OCI-LY1 (cell line): ENCODE data around the gene BABAM2.

Experiments used
- EZH2 ChIP-seq: fragments of 200-600 bp; sonication (generic), shearing (Covaris generic); IDR thresholded peaks from 2 replicates; pipeline ENCODE4 v1.8.0; 2017; ENCODE audit warnings: borderline replicate concordance, mixed run types, mild to moderate bottlenecking, antibody characterized with exemption, low read length, moderate library complexity, mixed read lengths
- TF ChIP-seq, protein P1 (sequence below): fragments of 200-600 bp; sonication (generic), shearing (Covaris generic); IDR thresholded peaks from 2 replicates; pipeline ENCODE4 v1.5.1; 2017; ENCODE audit warnings: mild to moderate bottlenecking, antibody characterized with exemption, low read length, moderate library complexity, mixed read lengths

DNA sequence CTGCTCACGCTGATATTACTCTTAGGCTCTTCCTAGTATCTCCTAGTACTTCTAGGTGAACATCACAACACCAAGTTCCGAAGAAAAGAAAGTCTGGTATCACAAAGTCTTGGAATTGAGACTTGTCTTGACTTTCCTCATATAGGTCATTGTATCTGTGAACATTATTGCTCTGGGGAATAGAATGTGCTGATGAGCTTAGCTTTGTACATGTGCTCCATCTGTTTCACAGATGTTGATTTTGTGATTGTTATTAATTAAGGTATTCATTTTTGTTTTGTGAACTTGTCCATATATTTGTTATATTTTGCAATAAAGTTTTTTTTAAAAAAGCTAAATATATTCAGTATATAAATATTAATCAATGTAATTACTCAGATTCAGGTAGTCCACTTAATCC lies 111.7 kb downstream of the BABAM2 start:
- TF ChIP-seq, protein P1, sequence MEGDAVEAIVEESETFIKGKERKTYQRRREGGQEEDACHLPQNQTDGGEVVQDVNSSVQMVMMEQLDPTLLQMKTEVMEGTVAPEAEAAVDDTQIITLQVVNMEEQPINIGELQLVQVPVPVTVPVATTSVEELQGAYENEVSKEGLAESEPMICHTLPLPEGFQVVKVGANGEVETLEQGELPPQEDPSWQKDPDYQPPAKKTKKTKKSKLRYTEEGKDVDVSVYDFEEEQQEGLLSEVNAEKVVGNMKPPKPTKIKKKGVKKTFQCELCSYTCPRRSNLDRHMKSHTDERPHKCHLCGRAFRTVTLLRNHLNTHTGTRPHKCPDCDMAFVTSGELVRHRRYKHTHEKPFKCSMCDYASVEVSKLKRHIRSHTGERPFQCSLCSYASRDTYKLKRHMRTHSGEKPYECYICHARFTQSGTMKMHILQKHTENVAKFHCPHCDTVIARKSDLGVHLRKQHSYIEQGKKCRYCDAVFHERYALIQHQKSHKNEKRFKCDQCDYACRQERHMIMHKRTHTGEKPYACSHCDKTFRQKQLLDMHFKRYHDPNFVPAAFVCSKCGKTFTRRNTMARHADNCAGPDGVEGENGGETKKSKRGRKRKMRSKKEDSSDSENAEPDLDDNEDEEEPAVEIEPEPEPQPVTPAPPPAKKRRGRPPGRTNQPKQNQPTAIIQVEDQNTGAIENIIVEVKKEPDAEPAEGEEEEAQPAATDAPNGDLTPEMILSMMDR = no peak
- TF ChIP-seq EZH2 = no peak
